SK-N-SH (cell line): ENCODE data around the gene SOS2. TPM values are rescaled to one million over a fixed set of nuclear protein-coding genes. Genes with fewer than 3 reads are reported as not detected.

Experiments
- CTCF ChIA-PET: fragments of 300-600, 350-600 bp; formaldehyde crosslinking; extraction: SDS; loops from one replicate; lab custom pipeline; 2021; lab: Yijun Ruan, JAX
- POLR2A ChIA-PET: fragments of 350-600 bp; sonication (Branson Sonifier 250); formaldehyde crosslinking; extraction: SDS; loops from one replicate; lab custom pipeline; 2020; ENCODE audit warnings: antibody characterized with exemption, inconsistent platforms; lab: Yijun Ruan, JAX
- DNase-seq: peaks from one replicate; pipeline ENCODE4 v3.0.0; 2012
- H2AFZ ChIP-seq: fragments of 200-600 bp; sonication (generic); 2 replicates; pipeline ENCODE4 v1.8.1; 2016; ENCODE audit warnings: antibody characterized with exemption, mild to moderate bottlenecking, low read depth
- H3F3A ChIP-seq: fragments of 200-600 bp; sonication (generic); replicated peaks from 2 replicates; pipeline ENCODE3; 2016; ENCODE audit warnings: antibody characterized with exemption, mild to moderate bottlenecking; ENCODE audit not compliant: insufficient read depth
- H3K27ac ChIP-seq, 2 experiments: fragments of 200-500 bp in 1 of 2; fragments of 200-600 bp in 1 of 2; sonication (Bioruptor generic) in 1 of 2; sonication (generic), shearing (Covaris generic) in 1 of 2; 2 replicates each; pipeline versions ENCODE4 v1.5.1 to v1.6.1; 2014 to 2016; ENCODE audit warnings: low read depth in 2 of 2, inconsistent platforms in 1 of 2, low read length in 1 of 2, mild to moderate bottlenecking in 1 of 2, mixed read lengths in 1 of 2
- H3K27me3 ChIP-seq: fragments of 200-600 bp; sonication (generic), shearing (Covaris generic); 2 replicates; pipeline ENCODE4 v1.6.1; 2016; ENCODE audit warnings: mixed run types; ENCODE audit not compliant: insufficient read depth
- H3K36me3 ChIP-seq, 2 experiments: fragments of 200-500 bp in 1 of 2; fragments of 200-600 bp in 1 of 2; sonication (Bioruptor generic) in 1 of 2; sonication (generic) in 1 of 2; replicated peaks in 1 of 2; 2 replicates each; pipeline versions ENCODE3 to v1.5.1; 2014 to 2016; ENCODE audit warnings: low read length in 1 of 2, mild to moderate bottlenecking in 1 of 2; ENCODE audit not compliant: insufficient read depth in 2 of 2, control insufficient read depth in 1 of 2
- H3K4me1 ChIP-seq, 2 experiments: fragments of 200-500 bp in 1 of 2; fragments of 200-600 bp in 1 of 2; sonication (Bioruptor generic) in 1 of 2; sonication (generic), shearing (Covaris generic) in 1 of 2; 2 replicates each; pipeline versions ENCODE4 v1.5.1 to v1.6.1; 2014 to 2016; ENCODE audit warnings: low read depth in 1 of 2, low read length in 1 of 2, mixed run types in 1 of 2; ENCODE audit not compliant: insufficient read depth in 2 of 2, control insufficient read depth in 1 of 2
- H3K4me2 ChIP-seq: fragments of 200-600 bp; sonication (generic), shearing (Covaris generic); 2 replicates; pipeline ENCODE4 v1.6.1; 2017; ENCODE audit warnings: mixed run types
- H3K4me3 ChIP-seq, 2 experiments: fragments of 200-500 bp in 1 of 2; fragments of 200-600 bp in 1 of 2; sonication (Bioruptor generic) in 1 of 2; sonication (generic), shearing (Covaris generic) in 1 of 2; 2 replicates each; pipeline versions ENCODE4 v1.5.1 to v1.8.1; 2014 to 2016; ENCODE audit warnings: low read depth in 2 of 2, inconsistent platforms in 1 of 2, low read length in 1 of 2, mild to moderate bottlenecking in 1 of 2, mixed read lengths in 1 of 2, moderate library complexity in 1 of 2
- H3K79me2 ChIP-seq: fragments of 200-600 bp; sonication (generic); 2 replicates; pipeline ENCODE4 v1.8.1; 2017; ENCODE audit warnings: mild to moderate bottlenecking; ENCODE audit not compliant: insufficient read depth
- H3K9ac ChIP-seq: fragments of 200-600 bp; sonication (generic); 2 replicates; pipeline ENCODE4 v1.6.1; 2017; ENCODE audit warnings: mixed run types
- H3K9me2 ChIP-seq: fragments of 200-600 bp; sonication (generic); 2 replicates; pipeline ENCODE4 v1.6.1; 2017; ENCODE audit warnings: mixed run types
- H3K9me3 ChIP-seq: fragments of 200-600 bp; sonication (generic); 2 replicates; pipeline ENCODE4 v1.6.1; 2017; ENCODE audit warnings: mixed run types, mild to moderate bottlenecking, moderate library complexity
- H4K20me1 ChIP-seq: fragments of 200-600 bp; sonication (generic); 2 replicates; pipeline ENCODE4 v1.6.1; 2017; ENCODE audit warnings: mild to moderate bottlenecking, mixed run types; ENCODE audit not compliant: insufficient read depth
- ELF1 ChIP-seq: IDR thresholded peaks from 2 replicates; pipeline ENCODE4 v1.4.0; 2012
- EZH2phosphoT487 ChIP-seq: fragments of 200-600 bp; sonication (generic); IDR thresholded peaks from 2 replicates; pipeline ENCODE4 v1.6.1; 2017; ENCODE audit warnings: low read depth, mixed run types, mild to moderate bottlenecking, antibody characterized with exemption, moderate library complexity, borderline replicate concordance
- FOSL2 ChIP-seq: IDR thresholded peaks from 2 replicates; pipeline ENCODE4 v1.4.0; 2012; ENCODE audit warnings: low read depth, mild to moderate bottlenecking, moderate library complexity, borderline replicate concordance
- FOXJ3 ChIP-seq: sonication (generic); formaldehyde crosslinking; IDR thresholded peaks from 2 replicates; pipeline ENCODE4 v1.5.1; 2020; ENCODE audit warnings: mild to moderate bottlenecking, missing genetic modification reagents
- GABPA ChIP-seq: IDR thresholded peaks from 2 replicates; pipeline ENCODE4 v1.4.0; 2012; ENCODE audit warnings: low read depth, mild to moderate bottlenecking
- MEF2A ChIP-seq: IDR thresholded peaks from 2 replicates; pipeline ENCODE4 v1.4.0; 2012; ENCODE audit warnings: low read depth, borderline replicate concordance
- RCOR1 ChIP-seq: fragments of 150-350 bp; IDR thresholded peaks from 2 replicates; pipeline ENCODE4 v1.6.1; 2017; ENCODE audit warnings: antibody characterized with exemption, low read length
- REST ChIP-seq: IDR thresholded peaks from 2 replicates; pipeline ENCODE4 v1.6.1; 2012; ENCODE audit warnings: mild to moderate bottlenecking, low read depth, low read length, moderate library complexity
- RFX5 ChIP-seq: IDR thresholded peaks from 2 replicates; pipeline ENCODE4 v1.6.1; 2012; ENCODE audit warnings: mild to moderate bottlenecking, improper control_type of control experiment, low read length
- SIN3A ChIP-seq: IDR thresholded peaks from 2 replicates; pipeline ENCODE4 v1.6.1; 2012; ENCODE audit warnings: low read depth, mild to moderate bottlenecking, low read length, moderate library complexity, borderline replicate concordance
- SMC3 ChIP-seq: IDR thresholded peaks from 2 replicates; pipeline ENCODE4 v1.6.1; 2012; ENCODE audit warnings: low read depth, low read length, improper control_type of control experiment
- TEAD4 ChIP-seq: IDR thresholded peaks from 2 replicates; pipeline ENCODE4 v1.4.0; 2012; ENCODE audit warnings: mild to moderate bottlenecking, borderline replicate concordance; ENCODE audit not compliant: insufficient read depth
- YY1 ChIP-seq: IDR thresholded peaks from 2 replicates; pipeline ENCODE4 v1.4.0; 2012; ENCODE audit warnings: low read depth, mild to moderate bottlenecking
- WGBS: methylation state at CpG from one replicate; pipeline ENCODE4 v1.1.6; 2017; ENCODE audit warnings: low lambda C conversion rate; 5-methylcytosine and 5-hydroxymethylcytosine counted together
- polyA plus RNA-seq, 3 experiments: library from polyadenylated mRNA; depleted of rRNA; stranded (reverse); fragments of >200 nt; gene quantifications; 2 replicates each; pipeline ENCODE4 v1.2.3, GENCODE V29; 2012
- TF ChIP-seq, protein P1 (sequence below): IDR thresholded peaks from 2 replicates; pipeline ENCODE4; 2012
- TF ChIP-seq, protein P2 (sequence below): fragments of 150-350 bp; IDR thresholded peaks from 2 replicates; pipeline ENCODE4 v1.6.1; 2016; ENCODE audit warnings: mild to moderate bottlenecking, low read depth, low read length

The SOS2 gene
- polyA plus RNA-seq, 1 of the 3 experiments (the other 2 are of a cell fraction), result 6.2 TPM

DNA sequence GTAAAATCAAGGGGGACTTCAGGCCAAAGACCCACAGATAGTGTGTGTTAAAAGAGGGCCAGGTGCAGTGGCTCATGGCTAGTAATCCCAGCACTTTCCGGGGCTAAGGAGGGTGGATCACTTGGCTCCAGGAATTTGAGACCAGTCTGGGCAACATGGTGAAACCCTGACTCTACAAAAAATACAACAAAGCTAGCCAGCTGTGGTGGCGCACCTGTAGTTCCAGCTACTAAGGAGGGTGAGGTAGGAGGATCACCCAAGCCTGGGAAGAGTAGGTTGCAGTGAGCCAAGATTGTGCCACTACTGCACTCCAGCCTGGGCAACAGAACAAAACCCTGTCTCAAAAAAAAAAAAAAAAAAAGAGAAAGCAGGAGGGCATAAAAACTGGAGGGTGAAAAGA, 123.5 kb downstream of the SOS2 start:
- no peaks in the 10 kb centered on the region for H3K9me3 ChIP-seq
- ChIA-PET POLR2A (interaction anchor here (1.3 kb wide), 1 partner anchor 240 kb away, joined by 4 read pairs; no protein-coding TSS in a partner anchor), CTCF (interaction anchor here (0.7 to 15.1 kb wide), 3 partner anchors 11 to 242 kb away, joined by 3 to 204 read pairs (median 9); no protein-coding TSS in a partner anchor)
- no peaks in the 10 kb centered on the region for H4K20me1 ChIP-seq
- no peak overlapping the region for H2AFZ ChIP-seq
- peaks cover 21% of the 10 kb centered on the region; the same call in 1 of the 2 replicates for H3K79me2 ChIP-seq
- WGBS, result 97% methylated on average over 2 of the region's 2 CpGs
- H3K4me3 ChIP-seq, result no peak overlapping the region
- no peaks in the 10 kb centered on the region for H3K9me2 ChIP-seq
- peaks cover 50 to 60% of the 10 kb centered on the region in 2 experiments for H3K36me3 ChIP-seq
- no peak for DNase-seq
- peaks cover 36% of the 10 kb centered on the region for H3F3A ChIP-seq
- no peak overlapping the region for H3K27ac ChIP-seq
- H3K4me1 ChIP-seq, result no peaks in the 10 kb centered on the region
- no peak overlapping the region for H3K4me2 ChIP-seq
- TF ChIP-seq SMC3, result no peak
- TF ChIP-seq, protein P1, sequence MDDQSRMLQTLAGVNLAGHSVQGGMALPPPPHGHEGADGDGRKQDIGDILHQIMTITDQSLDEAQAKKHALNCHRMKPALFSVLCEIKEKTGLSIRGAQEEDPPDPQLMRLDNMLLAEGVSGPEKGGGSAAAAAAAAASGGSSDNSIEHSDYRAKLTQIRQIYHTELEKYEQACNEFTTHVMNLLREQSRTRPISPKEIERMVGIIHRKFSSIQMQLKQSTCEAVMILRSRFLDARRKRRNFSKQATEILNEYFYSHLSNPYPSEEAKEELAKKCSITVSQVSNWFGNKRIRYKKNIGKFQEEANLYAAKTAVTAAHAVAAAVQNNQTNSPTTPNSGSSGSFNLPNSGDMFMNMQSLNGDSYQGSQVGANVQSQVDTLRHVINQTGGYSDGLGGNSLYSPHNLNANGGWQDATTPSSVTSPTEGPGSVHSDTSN, result no peak
- no peak for TF ChIP-seq EZH2phosphoT487
- no peak overlapping the region for H3K9ac ChIP-seq
- no peaks in the 10 kb centered on the region for H3K27me3 ChIP-seq

DNA sequence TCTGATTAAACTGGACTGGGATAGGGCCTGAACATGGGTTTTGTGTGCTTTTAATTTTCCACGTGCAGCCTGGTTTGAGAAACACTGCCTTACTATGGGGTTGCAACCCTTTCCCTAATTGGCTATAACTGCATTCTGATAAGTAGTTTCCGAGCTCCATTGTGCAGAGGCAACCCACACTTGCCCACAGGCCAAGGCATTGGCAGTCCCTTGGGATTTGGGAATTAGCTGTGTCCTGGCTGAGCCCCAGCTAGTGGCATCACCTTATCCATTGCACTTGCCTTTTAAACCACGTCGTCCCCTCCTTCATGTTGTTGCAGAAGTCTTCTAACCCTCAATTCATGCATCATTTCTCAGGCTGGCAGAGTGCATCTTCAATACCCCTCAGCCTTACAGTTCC, 125.2 kb downstream of the SOS2 start:
- no peak overlapping the region; a peak in 1 of 4 replicates for H3K27ac ChIP-seq
- H3K36me3 ChIP-seq, result peaks cover 35 to 43% of the 10 kb centered on the region in 2 experiments
- CTCF ChIA-PET, result interaction anchor here (0.7 to 15.1 kb wide), 3 partner anchors 210 to 241 kb away, joined by 3 to 204 read pairs (median 4); no protein-coding TSS in a partner anchor
- H3F3A ChIP-seq, result peaks cover 36% of the 10 kb centered on the region
- H3K4me2 ChIP-seq, result no peak overlapping the region
- WGBS, result 93% methylated on average over 4 of the region's 4 CpGs
- TF ChIP-seq REST (no peak), TEAD4 (no peak), GABPA (no peak), RCOR1 (no peak), ELF1 (no peak), FOXJ3 (CRISPR knock-in tag) (no peak), EZH2phosphoT487 (no peak), MEF2A (no peak), SIN3A (no peak), YY1 (no peak), RFX5 (no peak), FOSL2 (no peak)
- TF ChIP-seq, protein P2, sequence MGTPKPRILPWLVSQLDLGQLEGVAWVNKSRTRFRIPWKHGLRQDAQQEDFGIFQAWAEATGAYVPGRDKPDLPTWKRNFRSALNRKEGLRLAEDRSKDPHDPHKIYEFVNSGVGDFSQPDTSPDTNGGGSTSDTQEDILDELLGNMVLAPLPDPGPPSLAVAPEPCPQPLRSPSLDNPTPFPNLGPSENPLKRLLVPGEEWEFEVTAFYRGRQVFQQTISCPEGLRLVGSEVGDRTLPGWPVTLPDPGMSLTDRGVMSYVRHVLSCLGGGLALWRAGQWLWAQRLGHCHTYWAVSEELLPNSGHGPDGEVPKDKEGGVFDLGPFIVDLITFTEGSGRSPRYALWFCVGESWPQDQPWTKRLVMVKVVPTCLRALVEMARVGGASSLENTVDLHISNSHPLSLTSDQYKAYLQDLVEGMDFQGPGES, result no peak
- no peaks in the 10 kb centered on the region for H4K20me1 ChIP-seq
- H3K9me2 ChIP-seq, result no peaks in the 10 kb centered on the region
- POLR2A ChIA-PET, result interaction anchor here (0.9 kb wide), 1 partner anchor 218 kb away, joined by 4 read pairs; no protein-coding TSS in a partner anchor
- peaks cover 8% of the 10 kb centered on the region; the same call in 1 of the 2 replicates for H3K79me2 ChIP-seq
- H3K4me1 ChIP-seq, result no peaks in the 10 kb centered on the region
- no peaks in the 10 kb centered on the region for H3K9me3 ChIP-seq
- DNase-seq, result no peak
- H2AFZ ChIP-seq, result no peak overlapping the region
- no peak overlapping the region for H3K9ac ChIP-seq
- no peak overlapping the region for H3K4me3 ChIP-seq
- H3K27me3 ChIP-seq, result no peaks in the 10 kb centered on the region
